Keratinocyte (primary cell): ENCODE data around the gene LMO2. TPM values are rescaled to one million over a fixed set of nuclear protein-coding genes. Genes with fewer than 3 reads are reported as not detected.

Experiments used
- DNase-seq: peaks from one replicate; pipeline ENCODE4 v3.0.0-alpha.2; 2011; ENCODE audit warnings: low read depth, missing footprints, low spot score
- FAIRE-seq: peaks from 2 replicates; lab custom pipeline; 2011; peaks lifted over from hg19 to GRCh38; lab: Jason Lieb, UNC
- H2AFZ ChIP-seq: 2 replicates; pipeline ENCODE4 v1.6.0; 2012; ENCODE audit warnings: low read length, control low read depth, inconsistent platforms; ENCODE audit not compliant: control insufficient read depth
- H3K27ac ChIP-seq: 2 replicates; pipeline ENCODE4 v1.5.1; 2011; ENCODE audit warnings: low read length; ENCODE audit not compliant: control insufficient read depth, insufficient read depth
- H3K27me3 ChIP-seq: 3 replicates; pipeline ENCODE4 v1.6.0; 2011; ENCODE audit warnings: low read length; ENCODE audit not compliant: control insufficient read depth, insufficient read depth; ENCODE audit errors: extremely low read depth
- H3K36me3 ChIP-seq, 2 experiments: 2 replicates in 1 of 2; 3 replicates in 1 of 2; pipeline ENCODE4 v1.5.1; 2011; ENCODE audit warnings: low read length in 2 of 2, mild to moderate bottlenecking in 1 of 2; ENCODE audit not compliant: control insufficient read depth in 2 of 2, insufficient read depth in 2 of 2; ENCODE audit errors: extremely low read depth in 1 of 2
- H3K4me1 ChIP-seq: 3 replicates; pipeline ENCODE4 v1.5.1; 2011; ENCODE audit warnings: low read length; ENCODE audit not compliant: control insufficient read depth, insufficient read depth; ENCODE audit errors: extremely low read depth
- H3K4me2 ChIP-seq: 3 replicates; pipeline ENCODE4 v1.6.0; 2011; ENCODE audit warnings: low read depth, low read length; ENCODE audit not compliant: control insufficient read depth, insufficient read depth; ENCODE audit errors: extremely low read depth
- H3K4me3 ChIP-seq, 3 experiments: fragments of 200-600 bp in 1 of 3; sonication (generic) in 1 of 3; 2 replicates in 2 of 3; 3 replicates in 1 of 3; pipeline ENCODE4 v1.5.1; 2011 to 2016; ENCODE audit warnings: low read length in 3 of 3, mild to moderate bottlenecking in 3 of 3, control low read depth in 2 of 3, inconsistent platforms in 1 of 3, low read depth in 1 of 3, mixed read lengths in 1 of 3, mixed run types in 1 of 3, moderate library complexity in 1 of 3; ENCODE audit not compliant: control insufficient read depth in 2 of 3, insufficient read depth in 2 of 3; ENCODE audit errors: extremely low read depth in 1 of 3
- H3K79me2 ChIP-seq: 2 replicates; pipeline ENCODE4 v1.6.0; 2012; ENCODE audit warnings: low read length; ENCODE audit not compliant: control insufficient read depth, insufficient read depth
- H3K9ac ChIP-seq: 3 replicates; pipeline ENCODE4 v1.6.0; 2011; ENCODE audit warnings: low read length; ENCODE audit not compliant: control insufficient read depth, insufficient read depth; ENCODE audit errors: extremely low read depth
- H3K9me1 ChIP-seq: 3 replicates; pipeline ENCODE4 v1.6.0; 2011; ENCODE audit warnings: low read length; ENCODE audit not compliant: control insufficient read depth, insufficient read depth; ENCODE audit errors: extremely low read depth
- H3K9me3 ChIP-seq: 2 replicates; pipeline ENCODE4 v1.5.1; 2012; ENCODE audit warnings: low read depth, low read length; ENCODE audit not compliant: control insufficient read depth
- H4K20me1 ChIP-seq: 3 replicates; pipeline ENCODE4 v1.6.0; 2011; ENCODE audit warnings: low read length; ENCODE audit not compliant: control insufficient read depth, insufficient read depth; ENCODE audit errors: extremely low read depth
- CTCF ChIP-seq, 3 experiments: IDR thresholded peaks in 1 of 3; conservative IDR thresholded peaks in 1 of 3; optimal IDR thresholded peaks in 1 of 3; 2 replicates in 2 of 3; 3 replicates in 1 of 3; pipeline versions ENCODE3 to v1.5.1; 2011; ENCODE audit warnings: low read length in 3 of 3, mild to moderate bottlenecking in 3 of 3, moderate library complexity in 2 of 3, control low read depth in 1 of 3, inconsistent platforms in 1 of 3; ENCODE audit not compliant: insufficient read depth in 2 of 3; ENCODE audit errors: extremely low read depth in 1 of 3
- EZH2 ChIP-seq: IDR thresholded peaks from one replicate; pipeline ENCODE4 v1.6.1; 2012; ENCODE audit warnings: inconsistent platforms, mild to moderate bottlenecking, low read length, moderate library complexity
- dilution Hi-C: fragments of 300-500 bp; cut with MboI; formaldehyde crosslinking; loops from one replicate; pipeline ENCODE4 v1.7.0; 2020; ENCODE audit warnings: low sequenced_read_pairs; ENCODE audit not compliant: extremely low pct_ligation_motif_present
- polyA plus RNA-seq, 5 experiments: library from polyadenylated mRNA; depleted of rRNA in 3 of 5; stranded (reverse) in 3 of 5; stranded (forward) in 1 of 5; unstranded in 1 of 5; fragments of >200 nt; gene quantifications; 1 replicate in 1 of 5; 2 replicates in 3 of 5; 3 replicates in 1 of 5; pipeline versions ENCODE4 v1.2.1 to v1.2.3, GENCODE V29; 2011 to 2012; ENCODE audit warnings: missing spikeins in 2 of 5, low read depth in 1 of 5, low replicate concordance in 1 of 5

Gene LMO2
- polyA plus RNA-seq, 1 donor (not counting 4 experiments of a cell fraction or from before 2014, with no cell fraction given): 1.1 TPM

- TF ChIP-seq EZH2 (no peak), CTCF (optimal IDR thresholded peaks at IDR 0.05 in 1 of 3, IDR thresholded peaks at IDR 0.05 in 1 of 3, conservative IDR thresholded peaks at IDR 0.05 in 1 of 3; ENCODE audit: extremely low read depth in 1 of 3, insufficient read depth in 2 of 3, low read length in 3 of 3) (no peak)
- Histone ChIP-seq H3K27me3 (peaks cover 19% of the 10 kb centered on the region), H4K20me1 (no peaks in the 10 kb centered on the region), H3K27ac (no peak overlapping the region), H3K9ac (no peak overlapping the region), H3K4me3 (no peak overlapping the region), H3K4me2 (no peak overlapping the region), H3K9me3 (no peaks in the 10 kb centered on the region), H3K9me1 (no peaks in the 10 kb centered on the region), H3K36me3 (no peaks in the 10 kb centered on the region), H2AFZ (no peak overlapping the region), H3K79me2 (no peaks in the 10 kb centered on the region), H3K4me1 (peaks cover 4% of the 10 kb centered on the region)
- dilution Hi-C loops: no loop called here
- DNase-seq: no peak
- FAIRE-seq: no peak
These were observed 17.4 kb downstream of the LMO2 start for GRCh38 chr11:33874433-33874832.

- no peak overlapping the region for H3K27ac ChIP-seq
- no peaks in the 10 kb centered on the region for H3K36me3 ChIP-seq
- H3K79me2 ChIP-seq: no peaks in the 10 kb centered on the region
- peak overlapping the region; percentile 32 to 83 (median 73) for H3K4me3 ChIP-seq
- H3K4me2 ChIP-seq: peak overlapping the region; percentile 95
- H3K4me1 ChIP-seq: peaks cover 4% of the 10 kb centered on the region
- H3K9me1 ChIP-seq: no peaks in the 10 kb centered on the region
- H4K20me1 ChIP-seq: no peaks in the 10 kb centered on the region
- no peak for DNase-seq
- H3K9ac ChIP-seq: peak overlapping the region; percentile 28
- no peak for FAIRE-seq
- H3K27me3 ChIP-seq: peaks cover 48% of the 10 kb centered on the region
- dilution Hi-C loops: no loop called here
- TF ChIP-seq CTCF (optimal IDR thresholded peaks at IDR 0.05 in 1 of 3, IDR thresholded peaks at IDR 0.05 in 1 of 3, conservative IDR thresholded peaks at IDR 0.05 in 1 of 3; ENCODE audit: extremely low read depth in 1 of 3, insufficient read depth in 2 of 3, low read length in 3 of 3): no peak
- no peak for TF ChIP-seq EZH2
- H2AFZ ChIP-seq: peak overlapping the region; percentile 83
- no peaks in the 10 kb centered on the region for H3K9me3 ChIP-seq
These were observed 22.1 kb downstream of the LMO2 start for GRCh38 chr11:33869481-33870422.
